ENCODE data around the gene ADGRD1.

Gene ADGRD1

GRCh38 chr12:131090274-131091210 is 136.8 kb downstream of the ADGRD1 start:
- no peak for DNase-seq (ENCODE audit: low read depth in 2 of 2)

- no peak for DNase-seq (ENCODE audit: low read depth in 2 of 2)
Observed at GRCh38 chr12:131091413-131091975, 137.8 kb downstream of the ADGRD1 start.

GRCh38 chr12:131091976-131092691 is 138.4 kb downstream of the ADGRD1 start:
- DNase-seq (ENCODE audit: low read depth in 2 of 2), result no peak

- DNase-seq (ENCODE audit: low read depth in 2 of 2), result no peak
Observed at GRCh38 chr12:131092901-131093603, 139.3 kb downstream of the ADGRD1 start.

GRCh38 chr12:131093604-131093955 is 139.9 kb downstream of the ADGRD1 start:
- no peak for DNase-seq (ENCODE audit: low read depth in 2 of 2)

GRCh38 chr12:131093971-131094830 is 140.5 kb downstream of the ADGRD1 start:
- DNase-seq (ENCODE audit: low read depth in 2 of 2), result no peak

GRCh38 chr12:131094831-131095805 is 141.4 kb downstream of the ADGRD1 start:
- no peak for DNase-seq (ENCODE audit: low read depth in 2 of 2)

- DNase-seq (ENCODE audit: low read depth in 2 of 2), result no peak
Observed at GRCh38 chr12:131095826-131096680, 142.3 kb downstream of the ADGRD1 start.

GRCh38 chr12:131096681-131097181 is 143.0 kb downstream of the ADGRD1 start:
- DNase-seq (ENCODE audit: low read depth in 2 of 2), result no peak

- no peak for DNase-seq (ENCODE audit: low read depth in 2 of 2)
Observed at GRCh38 chr12:131097202-131098177, 143.8 kb downstream of the ADGRD1 start.

- no peak for DNase-seq (ENCODE audit: low read depth in 2 of 2)
Observed at GRCh38 chr12:131098178-131098981, 144.7 kb downstream of the ADGRD1 start.

- DNase-seq (ENCODE audit: low read depth in 2 of 2), result no peak
Observed at GRCh38 chr12:131100031-131100674, 146.4 kb downstream of the ADGRD1 start.

- DNase-seq (ENCODE audit: low read depth in 2 of 2), result no peak
Observed at GRCh38 chr12:131101006-131101405, 147.3 kb downstream of the ADGRD1 start.

GRCh38 chr12:131101703-131102492 is 148.2 kb downstream of the ADGRD1 start:
- DNase-seq (ENCODE audit: low read depth in 2 of 2), result no peak

- DNase-seq (ENCODE audit: low read depth in 2 of 2), result no peak
Observed at GRCh38 chr12:131102493-131102931, 148.8 kb downstream of the ADGRD1 start.
